Measurements from ENCODE around the gene ADGRG3.

DNA sequence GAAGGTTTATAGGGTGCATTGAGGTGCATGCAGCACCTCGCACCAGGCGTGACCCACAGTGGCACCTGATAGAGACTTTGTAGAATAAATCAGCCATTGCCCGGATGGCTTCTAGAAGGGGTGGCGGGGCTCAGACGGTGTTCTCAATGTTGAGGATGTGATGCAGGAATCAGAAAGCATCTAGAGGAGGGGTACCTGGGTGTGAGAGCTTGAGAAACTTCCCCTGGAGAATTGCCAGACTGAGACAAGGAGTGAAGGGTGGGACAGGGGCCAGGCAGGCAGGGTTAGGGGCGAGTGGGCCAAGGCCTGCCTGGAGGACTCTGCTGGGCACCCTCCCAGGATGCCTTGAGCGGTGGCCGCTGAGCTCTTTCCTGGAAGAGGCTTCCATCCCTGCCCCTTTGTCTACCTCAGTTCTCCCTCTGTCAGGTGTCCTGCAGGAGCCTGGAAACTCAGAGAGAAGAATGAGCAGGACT, 48.9 kb upstream of the ADGRG3 start:
- TF ChIP-seq RARB (CRISPR knock-in tag; IDR thresholded peaks at IDR 0.05) (no peak), OSR1 (CRISPR knock-in tag; IDR thresholded peaks at IDR 0.05) (no peak), TCF4 (CRISPR knock-in tag; IDR thresholded peaks at IDR 0.05; ENCODE audit: borderline replicate concordance) (no peak), ZC3H10 (CRISPR knock-in tag; IDR thresholded peaks at IDR 0.05) (no peak), CSDC2 (CRISPR knock-in tag; IDR thresholded peaks at IDR 0.05) (no peak), SNAI2 (CRISPR knock-in tag; IDR thresholded peaks at IDR 0.05) (no peak)
- TF ChIP-seq, protein P1, sequence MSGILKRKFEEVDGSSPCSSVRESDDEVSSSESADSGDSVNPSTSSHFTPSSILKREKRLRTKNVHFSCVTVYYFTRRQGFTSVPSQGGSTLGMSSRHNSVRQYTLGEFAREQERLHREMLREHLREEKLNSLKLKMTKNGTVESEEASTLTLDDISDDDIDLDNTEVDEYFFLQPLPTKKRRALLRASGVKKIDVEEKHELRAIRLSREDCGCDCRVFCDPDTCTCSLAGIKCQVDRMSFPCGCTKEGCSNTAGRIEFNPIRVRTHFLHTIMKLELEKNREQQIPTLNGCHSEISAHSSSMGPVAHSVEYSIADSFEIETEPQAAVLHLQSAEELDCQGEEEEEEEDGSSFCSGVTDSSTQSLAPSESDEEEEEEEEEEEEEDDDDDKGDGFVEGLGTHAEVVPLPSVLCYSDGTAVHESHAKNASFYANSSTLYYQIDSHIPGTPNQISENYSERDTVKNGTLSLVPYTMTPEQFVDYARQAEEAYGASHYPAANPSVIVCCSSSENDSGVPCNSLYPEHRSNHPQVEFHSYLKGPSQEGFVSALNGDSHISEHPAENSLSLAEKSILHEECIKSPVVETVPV (CRISPR knock-in tag; IDR thresholded peaks at IDR 0.05) = no peak
- TF ChIP-seq, protein P2, sequence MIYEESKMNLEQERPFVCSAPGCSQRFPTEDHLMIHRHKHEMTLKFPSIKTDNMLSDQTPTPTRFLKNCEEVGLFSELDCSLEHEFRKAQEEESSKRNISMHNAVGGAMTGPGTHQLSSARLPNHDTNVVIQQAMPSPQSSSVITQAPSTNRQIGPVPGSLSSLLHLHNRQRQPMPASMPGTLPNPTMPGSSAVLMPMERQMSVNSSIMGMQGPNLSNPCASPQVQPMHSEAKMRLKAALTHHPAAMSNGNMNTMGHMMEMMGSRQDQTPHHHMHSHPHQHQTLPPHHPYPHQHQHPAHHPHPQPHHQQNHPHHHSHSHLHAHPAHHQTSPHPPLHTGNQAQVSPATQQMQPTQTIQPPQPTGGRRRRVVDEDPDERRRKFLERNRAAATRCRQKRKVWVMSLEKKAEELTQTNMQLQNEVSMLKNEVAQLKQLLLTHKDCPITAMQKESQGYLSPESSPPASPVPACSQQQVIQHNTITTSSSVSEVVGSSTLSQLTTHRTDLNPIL (CRISPR knock-in tag; IDR thresholded peaks at IDR 0.05; ENCODE audit: low read depth) = no peak
